A673 (cell line): Measurements from ENCODE around the gene SMIM36.

ENCODE experiments used
- EZH2 ChIP-seq: fragments of 200-600 bp; sonication (generic); IDR thresholded peaks from 2 replicates; pipeline ENCODE4 v1.6.1; 2017; ENCODE audit warnings: borderline replicate concordance, low read depth, mild to moderate bottlenecking, mixed read lengths, antibody characterized with exemption, low read length; ENCODE audit not compliant: poor library complexity, severe bottlenecking
- TF ChIP-seq, protein P1 (sequence below): fragments of 300-800, 200-600 bp; sonication (generic); conservative IDR thresholded peaks from 2 replicates; pipeline ENCODE4 v1.5.1; 2017; ENCODE audit warnings: low read depth, mild to moderate bottlenecking, antibody characterized with exemption, low read length, moderate library complexity, mixed read lengths

GRCh38 chr17:55490376-55490775 is 20.9 kb downstream of the SMIM36 start:
- TF ChIP-seq, protein P1, sequence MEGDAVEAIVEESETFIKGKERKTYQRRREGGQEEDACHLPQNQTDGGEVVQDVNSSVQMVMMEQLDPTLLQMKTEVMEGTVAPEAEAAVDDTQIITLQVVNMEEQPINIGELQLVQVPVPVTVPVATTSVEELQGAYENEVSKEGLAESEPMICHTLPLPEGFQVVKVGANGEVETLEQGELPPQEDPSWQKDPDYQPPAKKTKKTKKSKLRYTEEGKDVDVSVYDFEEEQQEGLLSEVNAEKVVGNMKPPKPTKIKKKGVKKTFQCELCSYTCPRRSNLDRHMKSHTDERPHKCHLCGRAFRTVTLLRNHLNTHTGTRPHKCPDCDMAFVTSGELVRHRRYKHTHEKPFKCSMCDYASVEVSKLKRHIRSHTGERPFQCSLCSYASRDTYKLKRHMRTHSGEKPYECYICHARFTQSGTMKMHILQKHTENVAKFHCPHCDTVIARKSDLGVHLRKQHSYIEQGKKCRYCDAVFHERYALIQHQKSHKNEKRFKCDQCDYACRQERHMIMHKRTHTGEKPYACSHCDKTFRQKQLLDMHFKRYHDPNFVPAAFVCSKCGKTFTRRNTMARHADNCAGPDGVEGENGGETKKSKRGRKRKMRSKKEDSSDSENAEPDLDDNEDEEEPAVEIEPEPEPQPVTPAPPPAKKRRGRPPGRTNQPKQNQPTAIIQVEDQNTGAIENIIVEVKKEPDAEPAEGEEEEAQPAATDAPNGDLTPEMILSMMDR: no peak
- no peak for TF ChIP-seq EZH2
